Kidney (tissue), 14 donors: Measurements from ENCODE around the gene GPX5. TPM values are rescaled to one million over a fixed set of nuclear protein-coding genes. Genes with fewer than 3 reads are reported as not detected.
A peak's percentile ranks its signal among the peaks of the same experiment; 100 is the strongest.

ENCODE experiments used
- DNase-seq, 5 donors: peaks; one replicate each; pipeline ENCODE4 v3.0.0-alpha.2; 2013 to 2020
- FAIRE-seq: peaks from 2 replicates; lab custom pipeline; 2012; peaks lifted over from hg19 to GRCh38; lab: Jason Lieb, UNC
- H3K27ac ChIP-seq, 2 donors: one replicate each; pipeline ENCODE4 v1.7.0; 2013; ENCODE audit warnings: low read depth in 2 of 2, low read length in 2 of 2, inconsistent platforms in 1 of 2
- H3K27me3 ChIP-seq: one replicate; pipeline ENCODE4 v1.7.1; 2013; ENCODE audit warnings: low read length, inconsistent platforms; ENCODE audit not compliant: control insufficient read depth, insufficient read depth
- H3K36me3 ChIP-seq, 3 donors: one replicate each; pipeline versions ENCODE4 v1.7.0 to v1.7.1; 2013; ENCODE audit warnings: low read length in 3 of 3, control low read depth in 1 of 3, inconsistent platforms in 1 of 3; ENCODE audit not compliant: insufficient read depth in 3 of 3, control insufficient read depth in 2 of 3
- H3K4me1 ChIP-seq, 3 donors: one replicate each; pipeline versions ENCODE4 v1.7.0 to v1.7.1; 2013; ENCODE audit warnings: low read length in 3 of 3, inconsistent platforms in 1 of 3, low read depth in 1 of 3; ENCODE audit not compliant: control insufficient read depth in 2 of 3, insufficient read depth in 2 of 3
- H3K4me3 ChIP-seq, 3 donors: one replicate each; pipeline versions ENCODE4 v1.7.0 to v1.8.1; 2013; ENCODE audit warnings: low read length in 3 of 3, control low read depth in 1 of 3, inconsistent platforms in 1 of 3
- H3K9ac ChIP-seq, 3 donors: one replicate each; pipeline versions ENCODE4 v1.7.0 to v1.7.1; 2013; ENCODE audit warnings: low read length in 3 of 3, control low read depth in 1 of 3, inconsistent platforms in 1 of 3
- H3K9me3 ChIP-seq, 3 donors: one replicate each; pipeline versions ENCODE4 v1.7.0 to v1.7.1; 2013; ENCODE audit warnings: low read length in 3 of 3, control low read depth in 1 of 3, inconsistent platforms in 1 of 3; ENCODE audit not compliant: control insufficient read depth in 2 of 3, insufficient read depth in 1 of 3
- intact Hi-C: fragments of 100-400 bp; cut with DNase I; formaldehyde crosslinking; loops from one replicate; pipeline ENCODE4 v1.11.1; 2022
- polyA plus RNA-seq: library from polyadenylated mRNA; stranded (reverse); fragments of 350-450 nt; fragmentation: Illumina TruSeq; extraction: RNeasy Lipid Tissue Mini Kit (QIAGEN cat#74804); gene quantifications from one replicate; pipeline ENCODE4 v1.2.3, GENCODE V29; 2014; ENCODE audit warnings: low read depth, low replicate concordance; ENCODE audit not compliant: insufficient read depth
- total RNA-seq: library from RNA; stranded (reverse); fragmentation: NEBNext Ultra II Directional; extraction: Animal tissue kit (Norgen Biotek cat#: 25700); gene quantifications from one replicate; pipeline ENCODE4 v1.2.1, GENCODE V29; 2021
- TF ChIP-seq, protein P1 (sequence below): IDR thresholded peaks from 3 replicates; pipeline ENCODE4 v1.5.1; 2012; ENCODE audit warnings: mild to moderate bottlenecking, moderate library complexity, borderline replicate concordance; ENCODE audit not compliant: insufficient read depth; ENCODE audit errors: extremely low read depth
- donor health status: control.
- donor health status: control.
- donor health status: control.
- donor health status: control.
- donor health status: control.
- donor health status: DM: yes; HTN: yes; CAD: no.
- donor health status: Normal renal cell carcinoma (clear cell type).

The GPX5 gene
- total and polyA plus RNA-seq, 2 donors from 2014 or later, result not detected

DNA sequence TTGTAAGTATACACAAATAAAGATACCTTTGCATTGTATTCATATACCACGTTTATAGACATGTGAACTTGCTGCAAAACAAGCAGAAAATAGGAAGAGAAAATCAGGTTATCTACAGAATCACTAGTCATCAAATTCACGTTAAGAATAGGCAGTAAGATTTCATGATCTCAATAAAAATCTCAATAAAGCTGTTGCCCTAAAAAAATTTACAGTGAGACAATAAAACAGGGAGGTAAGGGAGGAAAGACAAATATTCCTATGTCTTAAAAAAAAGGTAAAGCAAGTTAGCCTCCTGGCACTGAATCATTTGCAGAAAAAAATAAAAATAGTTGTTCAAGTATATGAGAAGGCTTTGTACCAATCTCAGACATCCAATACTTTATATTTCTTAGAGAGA, 44.1 kb downstream of the GPX5 start:
- Histone ChIP-seq H3K9ac (no peak overlapping the region), H3K36me3 (no peaks in the 10 kb centered on the region), H3K4me3 (no peak overlapping the region), H3K9me3 (no peaks in the 10 kb centered on the region), H3K27me3 (no peaks in the 10 kb centered on the region), H3K27ac (no peak overlapping the region), H3K4me1 (no peaks in the 10 kb centered on the region)
- DNase-seq (no peak), FAIRE-seq (no peak)
- intact Hi-C loops, result no loop called here
- TF ChIP-seq, protein P1, sequence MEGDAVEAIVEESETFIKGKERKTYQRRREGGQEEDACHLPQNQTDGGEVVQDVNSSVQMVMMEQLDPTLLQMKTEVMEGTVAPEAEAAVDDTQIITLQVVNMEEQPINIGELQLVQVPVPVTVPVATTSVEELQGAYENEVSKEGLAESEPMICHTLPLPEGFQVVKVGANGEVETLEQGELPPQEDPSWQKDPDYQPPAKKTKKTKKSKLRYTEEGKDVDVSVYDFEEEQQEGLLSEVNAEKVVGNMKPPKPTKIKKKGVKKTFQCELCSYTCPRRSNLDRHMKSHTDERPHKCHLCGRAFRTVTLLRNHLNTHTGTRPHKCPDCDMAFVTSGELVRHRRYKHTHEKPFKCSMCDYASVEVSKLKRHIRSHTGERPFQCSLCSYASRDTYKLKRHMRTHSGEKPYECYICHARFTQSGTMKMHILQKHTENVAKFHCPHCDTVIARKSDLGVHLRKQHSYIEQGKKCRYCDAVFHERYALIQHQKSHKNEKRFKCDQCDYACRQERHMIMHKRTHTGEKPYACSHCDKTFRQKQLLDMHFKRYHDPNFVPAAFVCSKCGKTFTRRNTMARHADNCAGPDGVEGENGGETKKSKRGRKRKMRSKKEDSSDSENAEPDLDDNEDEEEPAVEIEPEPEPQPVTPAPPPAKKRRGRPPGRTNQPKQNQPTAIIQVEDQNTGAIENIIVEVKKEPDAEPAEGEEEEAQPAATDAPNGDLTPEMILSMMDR, result no peak

- Histone ChIP-seq H3K27me3 (no peaks in the 10 kb centered on the region), H3K27ac (no peak overlapping the region), H3K9me3 (no peaks in the 10 kb centered on the region), H3K36me3 (peaks cover 0 to 2% (median 0%) of the 10 kb centered on the region in 3 donors), H3K4me1 (no peaks in the 10 kb centered on the region), H3K4me3 (no peak overlapping the region), H3K9ac (no peak overlapping the region)
- TF ChIP-seq, protein P1, result no peak
- intact Hi-C loops, result no loop called here
- FAIRE-seq, result no peak
- peak in 1 of 5 donors; percentile 23 for DNase-seq
These were observed 54.8 kb downstream of the GPX5 start for GRCh38 chr6:28580475-28580874.

GRCh38 chr6:28583463-28583862, 57.8 kb downstream of the GPX5 start:
- TF ChIP-seq, protein P1, result no peak
- no peak for FAIRE-seq
- no peaks in the 10 kb centered on the region for H3K36me3 ChIP-seq

More at GRCh38 chr6:28583463-28583862, 57.8 kb downstream of the GPX5 start:
- no peaks in the 10 kb centered on the region for H3K27me3 ChIP-seq
- DNase-seq, result no peak
- H3K27ac ChIP-seq, result no peak overlapping the region
- no peak overlapping the region for H3K4me3 ChIP-seq
- no peak overlapping the region for H3K9ac ChIP-seq
- H3K4me1 ChIP-seq, result peaks cover 0 to 4% (median 0%) of the 10 kb centered on the region in 3 donors
- intact Hi-C loops, result no loop called here
- no peaks in the 10 kb centered on the region for H3K9me3 ChIP-seq

Other genes starting within 250 kb of the GPX5 start
- 3.0 TPM for gene PGBD1, start 244.3 kb upstream of the GPX5 start, total RNA-seq
- 3.1 TPM for gene PGBD1, start 244.3 kb upstream of the GPX5 start, polyA plus RNA-seq
- 6.3 TPM for gene ZSCAN31, start 189.7 kb upstream of the GPX5 start, total RNA-seq
- gene ZSCAN31, start 189.7 kb upstream of the GPX5 start, polyA plus RNA-seq, result 4.1 TPM
- 8.3 TPM for gene ZKSCAN3, start 175.9 kb upstream of the GPX5 start, total RNA-seq
- gene ZKSCAN3, start 175.9 kb upstream of the GPX5 start, polyA plus RNA-seq, result 3.5 TPM
- gene ZSCAN12, start 126.1 kb upstream of the GPX5 start, total RNA-seq, result 7.9 TPM
- gene ZSCAN12, start 126.1 kb upstream of the GPX5 start, polyA plus RNA-seq, result 1.3 TPM
- gene ZSCAN23, start 82.4 kb upstream of the GPX5 start, total RNA-seq, result 5.5 TPM
- 0.49 TPM for gene ZSCAN23, start 82.4 kb upstream of the GPX5 start, polyA plus RNA-seq
- gene GPX6, start 10.1 kb upstream of the GPX5 start, total RNA-seq, result not detected
- not detected for gene GPX6, start 10.1 kb upstream of the GPX5 start, polyA plus RNA-seq